Superior temporal gyrus (tissue), 1 donor: ENCODE results near the gene IL27RA.

Source experiments
- DNase-seq: peaks from one replicate; pipeline ENCODE4 v3.0.0-alpha.2; 2016; ENCODE audit errors: extremely low spot score

The IL27RA gene

GRCh38 chr19:14085309-14085995 is 53.9 kb downstream of the IL27RA start, which contains the start of gene C19orf67:
Gene C19orf67 (minus strand): TSS chr19:14085783. CDS start chr19:14085627, 156 bp downstream.
- DNase-seq = no peak

GRCh38 chr19:14086098-14086497 is 54.5 kb downstream of the IL27RA start:
- DNase-seq = no peak

GRCh38 chr19:14088634-14089411 is 57.3 kb downstream of the IL27RA start:
- DNase-seq = no peak

- DNase-seq = peak; percentile 44
Measured at GRCh38 chr19:14089412-14089661, 57.8 kb downstream of the IL27RA start.

- no peak for DNase-seq
Measured at GRCh38 chr19:14089662-14090508, 58.3 kb downstream of the IL27RA start.

GRCh38 chr19:14090509-14091080 is 59.0 kb downstream of the IL27RA start, which contains the start of gene SAMD1:
Gene SAMD1 (minus strand): TSS chr19:14090751.
- DNase-seq = peak; percentile 66

- peak; percentile 41 for DNase-seq
Measured at GRCh38 chr19:14091081-14091812, 59.7 kb downstream of the IL27RA start.

- no peak for DNase-seq
Measured at GRCh38 chr19:14091813-14092462, 60.4 kb downstream of the IL27RA start.

- no peak for DNase-seq
Measured at GRCh38 chr19:14093117-14093823, 61.7 kb downstream of the IL27RA start.

- no peak for DNase-seq
Measured at GRCh38 chr19:14094854-14095253, 63.3 kb downstream of the IL27RA start.

GRCh38 chr19:14096272-14096992 is 64.9 kb downstream of the IL27RA start:
- DNase-seq = no peak

- no peak for DNase-seq
Measured at GRCh38 chr19:14097532-14098151, 66.1 kb downstream of the IL27RA start.

- DNase-seq = no peak
Measured at GRCh38 chr19:14101003-14101545, 69.5 kb downstream of the IL27RA start.

GRCh38 chr19:14102102-14102696 is 70.6 kb downstream of the IL27RA start:
- DNase-seq = no peak

- no peak for DNase-seq
Measured at GRCh38 chr19:14102756-14103155, 71.2 kb downstream of the IL27RA start.
